NCI-H2227 treated with DMSO at 0.1 percent for 48 hours (cell line): ENCODE results near the gene MIEF1.
"Not testable (repeated sequence)": the region's sequence is repeated elsewhere in the genome, so short reads cannot be mapped to it uniquely, and the experiment has no call there.

Source experiments
- DNase-seq: peaks from one replicate; lab custom pipeline; 2025; lab: John Stamatoyannopoulos, UW

MIEF1 gene

DNA sequence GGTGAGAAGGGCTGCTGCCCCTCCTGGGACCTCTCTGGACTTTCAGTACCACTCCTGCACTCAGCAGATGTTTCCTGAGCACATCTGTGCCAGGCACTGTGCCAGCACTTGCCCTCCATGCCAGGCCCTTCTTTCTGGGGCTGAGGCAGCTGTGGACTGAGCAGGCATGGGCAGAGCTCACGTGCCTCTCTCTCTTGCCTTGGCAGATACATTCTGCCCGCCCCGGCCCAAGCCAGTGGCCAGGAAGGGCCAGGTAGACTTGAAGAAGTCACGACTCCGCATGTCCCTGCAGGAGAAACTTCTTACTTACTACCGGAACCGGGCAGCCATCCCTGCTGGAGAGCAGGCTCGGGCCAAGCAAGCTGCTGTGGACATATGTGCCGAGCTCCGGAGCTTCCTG lies 9.9 kb downstream of the MIEF1 start:
- no peak for DNase-seq

DNA sequence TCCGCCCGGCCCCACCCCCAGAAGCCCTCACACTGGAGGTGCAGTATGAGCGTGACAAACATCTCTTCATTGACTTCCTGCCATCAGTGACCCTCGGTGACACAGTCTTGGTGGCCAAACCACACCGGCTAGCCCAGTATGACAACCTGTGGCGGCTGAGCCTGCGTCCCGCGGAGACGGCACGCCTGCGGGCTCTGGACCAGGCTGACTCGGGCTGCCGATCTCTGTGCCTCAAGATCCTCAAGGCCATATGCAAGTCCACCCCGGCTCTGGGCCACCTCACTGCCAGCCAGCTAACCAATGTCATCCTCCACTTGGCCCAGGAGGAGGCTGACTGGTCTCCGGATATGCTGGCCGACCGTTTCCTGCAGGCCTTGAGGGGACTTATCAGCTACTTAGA lies 11.7 kb downstream of the MIEF1 start:
- no peak for DNase-seq

DNA sequence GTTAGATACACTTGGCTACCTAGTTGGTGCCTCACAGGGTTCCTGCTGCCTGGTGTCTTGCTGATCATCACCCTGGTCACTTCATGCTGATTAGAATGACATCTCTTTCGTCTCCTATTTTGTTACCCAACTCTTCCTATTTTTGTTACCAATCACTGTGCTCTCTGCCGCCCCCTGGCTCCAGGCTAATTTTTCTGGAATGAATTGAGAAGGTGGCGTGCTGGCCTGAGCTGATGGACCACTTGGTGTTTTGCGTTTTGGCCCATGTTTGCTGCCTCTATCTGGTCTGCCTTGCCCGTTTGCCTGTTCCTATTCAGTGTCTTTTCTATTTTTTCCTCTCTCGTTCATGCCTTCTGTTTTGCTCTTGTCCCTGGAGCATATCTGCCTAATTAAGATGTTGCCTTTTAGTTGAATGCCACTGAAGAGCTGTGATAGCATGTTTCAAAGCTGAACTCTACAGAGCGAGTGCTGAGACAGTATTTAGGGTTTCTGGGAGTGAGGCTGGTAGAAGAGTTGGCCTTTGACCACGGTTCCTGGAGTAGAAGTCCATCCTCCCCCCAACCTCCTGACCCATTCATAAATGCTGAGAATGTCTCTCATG lies 12.4 kb downstream of the MIEF1 start:
- DNase-seq = peak; percentile 29

DNA sequence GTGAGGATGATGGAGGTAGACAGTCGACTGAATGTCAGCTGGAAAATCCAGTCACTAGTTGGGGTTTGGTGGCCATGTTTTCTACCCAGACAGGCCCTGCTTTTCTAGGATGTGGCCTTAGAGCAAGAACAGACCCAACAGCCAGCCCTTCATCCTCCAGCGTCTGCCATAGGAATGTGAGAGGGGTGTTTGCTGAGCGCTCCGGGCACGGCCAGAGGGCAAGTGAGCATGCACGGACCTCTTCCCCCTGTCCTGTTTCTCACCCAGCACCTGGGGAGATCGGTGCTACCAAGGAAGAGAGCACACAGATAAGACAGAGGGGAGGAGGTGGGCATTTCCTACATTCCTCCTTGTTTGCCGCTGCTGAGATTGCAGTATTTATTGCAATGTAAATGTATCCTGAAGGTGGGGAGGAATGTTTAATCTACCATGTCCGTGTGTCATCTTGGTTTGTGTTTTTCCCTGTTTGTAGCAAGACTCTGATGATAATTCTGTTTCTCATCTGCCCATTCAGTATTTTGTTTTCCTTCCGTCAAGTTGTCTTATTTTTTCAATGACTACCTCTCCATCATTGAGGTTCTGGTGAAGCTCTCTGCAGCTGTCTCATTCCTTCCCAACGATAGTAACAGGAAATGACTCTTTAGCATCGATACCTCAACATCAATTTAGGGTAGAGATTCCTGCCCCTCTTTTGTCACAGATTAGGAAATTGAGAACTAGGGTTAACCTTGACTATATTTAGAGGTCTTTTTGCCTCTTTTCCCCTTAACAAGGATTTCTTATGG lies 13.4 kb downstream of the MIEF1 start:
- DNase-seq = no peak

DNA sequence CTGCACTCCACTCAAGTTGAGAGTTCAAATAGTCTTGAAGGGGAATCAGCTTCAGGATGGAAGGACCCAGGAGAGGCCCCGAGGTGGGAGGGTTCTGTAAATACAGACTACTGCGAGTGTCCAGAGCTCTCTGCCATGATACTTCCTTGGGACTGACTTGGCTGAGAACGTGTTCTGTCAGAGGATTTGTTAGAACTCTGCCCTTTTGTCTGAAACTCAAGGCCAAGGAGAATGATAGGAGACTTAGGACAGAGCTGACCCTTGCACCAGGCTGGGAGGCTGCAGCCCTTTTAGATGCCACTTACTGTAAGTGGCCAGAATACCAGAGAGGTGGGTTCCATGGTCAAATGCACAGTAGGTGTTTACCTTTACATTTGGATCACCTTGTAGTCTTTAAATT lies 15.4 kb downstream of the MIEF1 start:
- no peak for DNase-seq

DNA sequence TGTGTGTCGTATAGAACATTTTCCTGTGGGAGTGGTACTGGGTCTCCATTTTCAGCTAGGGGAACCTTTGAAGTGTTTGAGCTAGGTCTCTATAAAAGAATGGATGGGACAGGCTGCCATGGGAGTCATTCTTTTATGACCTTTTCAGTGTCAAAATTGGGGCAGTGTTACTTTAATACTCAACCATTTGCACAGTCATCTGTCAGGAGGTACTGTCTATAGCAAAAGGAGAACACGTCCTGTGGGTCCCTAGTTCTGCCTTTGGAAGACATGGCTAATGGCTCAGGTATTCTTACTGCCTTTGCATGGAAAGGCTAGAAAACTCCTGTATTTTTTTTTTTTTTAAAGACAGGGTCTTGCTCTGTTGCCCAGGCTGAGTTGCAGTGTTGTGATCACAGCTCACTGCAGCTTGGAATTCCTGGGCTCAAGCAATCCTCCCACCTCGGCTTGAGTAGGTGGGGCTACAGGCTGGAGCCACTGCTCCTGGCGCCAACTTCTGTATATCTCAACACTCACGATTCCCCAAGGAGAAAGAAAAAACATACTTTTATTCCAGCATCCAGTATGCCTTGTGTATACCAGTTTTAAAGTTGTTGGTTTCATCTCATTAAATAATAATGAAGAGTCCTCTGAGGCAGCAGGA lies 16.2 kb downstream of the MIEF1 start:
- no peak for DNase-seq

DNA sequence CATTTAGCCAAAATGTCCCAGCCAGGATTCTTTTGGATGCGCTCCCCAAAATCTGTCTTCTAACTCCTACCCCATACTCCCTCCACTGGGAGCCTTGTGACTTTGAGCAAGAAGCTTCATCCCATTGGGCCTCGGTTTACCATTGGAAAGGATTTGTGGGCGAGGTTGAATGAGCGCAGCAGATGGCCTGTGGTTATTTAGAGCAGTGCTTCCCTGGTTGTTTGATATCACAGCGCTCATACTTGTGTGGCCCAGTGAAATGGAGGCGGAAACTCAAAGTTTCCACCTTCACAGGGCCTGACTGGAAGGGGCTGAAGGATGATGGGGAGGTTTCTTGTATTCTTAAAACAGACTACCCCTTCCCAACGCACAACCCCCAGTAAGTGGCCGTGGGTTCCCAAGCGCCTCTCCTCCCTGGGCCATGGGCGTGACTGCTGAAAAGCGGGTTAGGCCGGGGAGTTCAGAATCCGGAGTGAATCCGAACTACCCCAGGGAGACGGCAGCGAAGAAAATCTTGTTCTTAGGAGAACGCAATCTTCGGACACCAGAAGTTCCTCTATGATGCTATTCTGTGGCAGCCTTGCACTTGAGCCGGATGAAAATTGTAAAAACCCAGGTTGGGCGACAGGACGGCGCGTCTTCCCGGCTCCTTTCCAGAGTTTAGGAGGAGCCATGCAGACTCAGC lies 17.0 kb downstream of the MIEF1 start:
- DNase-seq = peak; percentile 29

DNA sequence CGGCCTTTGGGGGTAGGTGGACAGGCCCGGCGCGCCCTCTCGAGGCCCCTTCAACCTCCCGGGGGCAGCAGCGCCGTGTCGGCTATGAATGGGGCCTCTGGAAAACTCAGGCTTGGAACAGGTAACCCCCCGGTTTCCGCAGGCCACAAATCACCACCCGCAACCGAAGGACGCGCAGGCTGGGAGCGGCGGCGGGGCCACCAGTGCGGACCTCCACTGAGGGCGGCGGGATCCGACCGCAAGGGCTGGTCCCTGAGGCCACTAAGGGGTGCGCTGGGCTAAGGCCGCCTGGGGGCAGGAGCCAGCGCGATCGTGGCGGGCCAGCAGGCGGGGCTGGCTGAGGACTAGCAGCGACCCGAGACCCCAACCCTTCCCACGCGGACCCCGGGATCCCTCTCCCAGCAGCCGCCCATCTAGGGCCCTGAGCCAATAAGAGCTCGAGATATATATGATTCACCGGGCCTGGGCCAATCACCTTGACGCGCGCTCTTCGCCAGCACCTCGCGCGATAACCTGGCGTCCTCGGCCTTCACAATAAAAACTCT lies 17.7 kb downstream of the MIEF1 start:
- DNase-seq = peak; percentile 93

DNA sequence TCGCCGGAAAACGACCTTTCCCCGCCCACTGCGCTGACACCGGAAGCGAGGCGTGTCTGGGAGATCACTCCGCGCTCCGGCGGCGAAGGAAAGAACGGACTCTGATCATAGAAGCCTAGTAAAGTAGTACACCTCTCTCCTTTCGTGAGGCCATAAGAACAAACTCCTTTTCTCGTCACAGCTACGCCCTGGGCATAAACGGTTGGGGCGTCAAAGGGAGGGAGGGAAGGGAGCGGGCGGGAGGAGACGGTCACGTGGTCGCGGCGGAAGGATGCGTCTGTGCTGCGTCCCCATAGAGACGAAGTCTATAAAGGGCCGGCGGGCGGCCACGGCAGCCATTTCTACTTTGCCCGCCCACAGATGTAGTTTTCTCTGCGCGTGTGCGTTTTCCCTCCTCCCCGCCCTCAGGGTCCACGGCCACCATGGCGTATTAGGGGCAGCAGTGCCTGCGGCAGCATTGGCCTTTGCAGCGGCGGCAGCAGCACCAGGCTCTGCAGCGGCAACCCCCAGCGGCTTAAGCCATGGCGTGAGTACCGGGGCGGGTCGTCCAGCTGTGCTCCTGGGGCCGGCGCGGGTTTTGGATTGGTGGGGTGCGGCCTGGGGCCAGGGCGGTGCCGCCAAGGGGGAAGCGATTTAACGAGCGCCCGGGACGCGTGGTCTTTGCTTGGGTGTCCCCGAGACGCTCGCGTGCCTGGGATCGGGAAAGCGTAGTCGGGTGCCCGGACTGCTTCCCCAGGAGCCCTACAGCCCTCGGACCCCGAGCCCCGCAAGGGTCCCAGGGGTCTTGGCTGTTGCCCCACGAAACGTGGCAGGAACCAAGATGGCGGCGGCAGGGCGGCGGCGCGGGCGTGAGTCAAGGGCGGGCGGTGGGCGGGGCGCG lies 18.4 kb downstream of the MIEF1 start, which contains the start of gene ATF4:
Gene ATF4, plus strand, starts transcription at position 337 of the 880 bp plus-strand sequence. CDS start 884 bp downstream, outside the sequence.
- DNase-seq = peak; percentile 91

DNA sequence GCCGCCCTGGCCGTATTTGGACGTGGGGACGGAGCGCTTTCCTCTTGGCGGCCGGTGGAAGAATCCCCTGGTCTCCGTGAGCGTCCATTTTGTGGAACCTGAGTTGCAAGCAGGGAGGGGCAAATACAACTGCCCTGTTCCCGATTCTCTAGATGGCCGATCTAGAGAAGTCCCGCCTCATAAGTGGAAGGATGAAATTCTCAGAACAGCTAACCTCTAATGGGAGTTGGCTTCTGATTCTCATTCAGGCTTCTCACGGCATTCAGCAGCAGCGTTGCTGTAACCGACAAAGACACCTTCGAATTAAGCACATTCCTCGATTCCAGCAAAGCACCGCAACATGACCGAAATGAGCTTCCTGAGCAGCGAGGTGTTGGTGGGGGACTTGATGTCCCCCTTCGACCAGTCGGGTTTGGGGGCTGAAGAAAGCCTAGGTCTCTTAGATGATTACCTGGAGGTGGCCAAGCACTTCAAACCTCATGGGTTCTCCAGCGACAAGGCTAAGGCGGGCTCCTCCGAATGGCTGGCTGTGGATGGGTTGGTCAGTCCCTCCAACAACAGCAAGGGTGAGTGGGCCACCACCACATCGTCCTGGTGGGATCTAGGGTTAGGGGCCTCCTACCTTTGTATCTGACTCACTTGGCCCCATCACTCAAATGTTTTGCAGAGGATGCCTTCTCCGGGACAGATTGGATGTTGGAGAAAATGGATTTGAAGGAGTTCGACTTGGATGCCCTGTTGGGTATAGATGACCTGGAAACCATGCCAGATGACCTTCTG lies 19.2 kb downstream of the MIEF1 start:
- DNase-seq = not testable (repeated sequence)

DNA sequence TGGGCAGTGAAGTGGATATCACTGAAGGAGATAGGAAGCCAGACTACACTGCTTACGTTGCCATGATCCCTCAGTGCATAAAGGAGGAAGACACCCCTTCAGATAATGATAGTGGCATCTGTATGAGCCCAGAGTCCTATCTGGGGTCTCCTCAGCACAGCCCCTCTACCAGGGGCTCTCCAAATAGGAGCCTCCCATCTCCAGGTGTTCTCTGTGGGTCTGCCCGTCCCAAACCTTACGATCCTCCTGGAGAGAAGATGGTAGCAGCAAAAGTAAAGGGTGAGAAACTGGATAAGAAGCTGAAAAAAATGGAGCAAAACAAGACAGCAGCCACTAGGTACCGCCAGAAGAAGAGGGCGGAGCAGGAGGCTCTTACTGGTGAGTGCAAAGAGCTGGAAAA lies 20.0 kb downstream of the MIEF1 start:
- not testable (repeated sequence) for DNase-seq

DNA sequence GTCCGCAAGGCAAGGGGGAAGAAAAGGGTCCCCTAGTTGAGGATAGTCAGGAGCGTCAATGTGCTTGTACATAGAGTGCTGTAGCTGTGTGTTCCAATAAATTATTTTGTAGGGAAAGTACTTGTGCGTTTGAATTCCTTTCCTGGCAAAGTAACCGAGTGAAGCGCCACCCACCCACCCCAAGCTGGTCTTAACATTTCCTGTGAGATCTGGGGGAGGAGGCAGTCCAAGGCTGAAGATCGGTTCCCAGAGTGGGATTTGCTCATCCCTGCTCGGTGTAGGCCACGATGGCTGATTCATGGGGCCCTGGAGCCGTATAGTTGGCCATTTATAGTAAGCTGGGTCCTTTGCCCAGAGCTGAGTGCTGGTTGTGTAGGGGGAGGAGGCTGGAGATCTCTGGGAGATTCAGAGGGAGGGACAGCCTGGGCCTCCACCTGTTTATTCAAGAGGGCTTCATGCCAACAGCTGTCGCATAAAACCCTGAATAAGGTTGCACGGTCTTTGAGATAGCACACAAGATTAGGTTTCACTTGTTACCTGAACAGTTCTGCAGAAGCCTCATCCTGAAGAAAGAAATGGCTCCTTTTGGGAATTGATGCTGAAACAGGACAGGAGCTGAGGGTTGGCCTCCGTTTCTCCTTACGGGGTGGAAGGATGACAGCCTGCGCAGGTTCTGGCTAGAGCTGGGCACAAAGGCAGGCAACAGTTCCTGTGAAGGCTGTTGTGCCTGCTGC lies 20.6 kb downstream of the MIEF1 start:
- no peak for DNase-seq

DNA sequence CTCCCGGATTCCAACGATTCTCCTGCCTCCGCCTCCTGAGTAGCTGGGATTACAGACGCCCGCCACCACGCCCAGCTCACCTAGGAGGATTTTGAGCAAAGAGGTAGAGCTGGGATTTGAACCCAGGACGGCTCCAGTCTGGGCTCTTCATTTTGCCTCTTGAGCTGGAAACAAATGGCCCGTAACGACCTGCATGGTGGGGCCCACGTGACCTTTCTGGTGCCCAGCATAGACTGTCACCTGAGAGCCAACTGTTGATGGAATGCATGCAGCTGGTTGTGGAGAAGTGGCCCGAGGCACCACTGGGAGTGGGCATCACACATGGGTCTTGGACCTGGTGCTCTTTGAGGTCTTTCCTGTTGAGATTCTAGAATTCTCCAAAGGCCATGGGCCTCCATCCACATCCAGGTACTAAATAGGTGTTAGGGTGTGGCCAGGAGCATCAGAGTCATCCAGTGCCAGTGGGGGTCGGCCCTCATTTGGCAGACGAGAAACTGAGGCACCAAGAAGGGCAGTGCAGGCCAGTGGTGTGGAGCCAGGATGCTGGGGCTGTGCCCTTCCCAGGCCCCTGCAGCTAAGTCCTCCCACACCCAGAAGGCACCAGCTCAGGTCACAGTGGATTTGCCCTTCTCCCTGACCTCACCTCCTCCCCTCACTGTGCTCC lies 22.1 kb downstream of the MIEF1 start:
- DNase-seq = no peak

DNA sequence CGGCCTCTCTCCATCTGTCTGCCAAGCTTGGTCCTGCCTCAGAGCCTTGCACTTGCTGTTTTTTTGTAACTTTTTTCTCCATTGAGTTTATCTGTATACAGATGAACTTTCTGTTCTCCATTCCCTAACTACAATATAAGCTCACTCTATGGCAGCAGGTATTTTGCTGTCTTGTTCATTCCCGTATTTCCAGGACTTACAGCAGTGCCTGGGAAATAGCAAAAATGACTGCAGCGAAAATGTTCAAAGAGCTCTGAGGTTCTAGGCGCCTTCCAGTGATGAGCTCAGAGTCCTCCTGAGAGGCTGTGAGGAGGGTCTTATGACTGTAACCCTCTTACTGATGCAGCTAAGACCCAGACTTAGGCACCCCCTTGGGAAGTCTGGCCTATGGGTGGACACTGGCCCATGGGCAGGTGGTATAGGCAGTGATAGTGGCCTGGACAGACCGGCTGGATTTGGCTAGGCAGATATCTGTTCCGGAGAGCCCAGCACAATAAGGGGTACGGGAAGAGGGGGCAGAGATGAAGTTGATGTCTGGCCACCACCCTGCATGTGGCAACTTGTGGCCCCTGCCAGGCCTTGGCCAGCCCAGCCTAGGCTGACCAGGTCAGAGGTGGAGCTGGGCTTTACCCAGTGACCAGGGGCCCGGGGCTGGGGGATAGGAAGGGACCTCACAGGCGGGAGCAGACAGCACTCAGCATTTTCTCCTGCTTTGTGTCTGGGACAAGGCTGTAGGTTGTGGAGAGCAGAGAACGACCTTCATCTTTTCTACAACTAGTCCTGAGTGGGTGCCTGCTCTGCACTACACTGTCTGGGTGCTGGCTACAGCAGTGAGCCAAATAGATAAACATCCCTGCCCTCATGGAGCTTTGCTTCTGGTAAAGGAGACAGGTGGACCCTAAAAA lies 22.9 kb downstream of the MIEF1 start:
- no peak for DNase-seq

DNA sequence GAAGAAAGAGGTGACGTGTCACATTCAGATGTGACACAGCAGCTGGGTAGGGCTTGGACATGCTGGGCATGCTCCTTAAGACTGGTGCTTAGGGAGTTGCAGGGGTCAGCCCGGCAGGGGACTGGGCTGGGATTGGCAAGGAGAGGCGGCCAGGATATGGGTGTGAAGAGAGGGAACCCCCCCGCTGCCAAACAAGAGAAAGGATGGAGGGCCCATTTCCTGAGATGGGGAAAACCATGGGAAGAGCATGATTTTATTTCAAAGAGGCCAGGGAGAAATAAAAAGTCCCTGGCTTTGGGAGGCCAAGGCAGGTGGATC lies 23.5 kb downstream of the MIEF1 start:
- no peak for DNase-seq

DNA sequence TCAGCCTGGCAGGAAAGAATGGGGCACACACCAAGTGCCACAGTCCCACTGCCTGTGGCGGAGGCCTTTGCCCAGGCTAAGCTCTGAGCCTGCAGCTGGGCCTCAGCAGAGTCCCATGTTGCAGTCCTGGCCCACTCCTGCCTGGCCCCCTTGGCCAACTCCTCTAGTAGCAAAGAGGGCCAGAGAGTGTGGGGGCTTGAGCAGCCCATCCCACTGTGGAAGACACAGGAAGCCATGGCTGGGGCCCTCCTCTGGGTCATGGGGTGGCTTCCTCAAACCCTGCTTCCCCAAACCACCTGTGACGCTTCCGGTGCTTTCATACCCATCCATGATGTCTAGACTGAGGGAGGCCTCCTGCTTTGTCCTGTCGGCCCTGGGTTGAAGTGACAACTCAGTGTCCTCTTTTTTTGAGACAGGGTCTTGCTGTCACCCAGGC lies 24.7 kb downstream of the MIEF1 start:
- DNase-seq = no peak

DNA sequence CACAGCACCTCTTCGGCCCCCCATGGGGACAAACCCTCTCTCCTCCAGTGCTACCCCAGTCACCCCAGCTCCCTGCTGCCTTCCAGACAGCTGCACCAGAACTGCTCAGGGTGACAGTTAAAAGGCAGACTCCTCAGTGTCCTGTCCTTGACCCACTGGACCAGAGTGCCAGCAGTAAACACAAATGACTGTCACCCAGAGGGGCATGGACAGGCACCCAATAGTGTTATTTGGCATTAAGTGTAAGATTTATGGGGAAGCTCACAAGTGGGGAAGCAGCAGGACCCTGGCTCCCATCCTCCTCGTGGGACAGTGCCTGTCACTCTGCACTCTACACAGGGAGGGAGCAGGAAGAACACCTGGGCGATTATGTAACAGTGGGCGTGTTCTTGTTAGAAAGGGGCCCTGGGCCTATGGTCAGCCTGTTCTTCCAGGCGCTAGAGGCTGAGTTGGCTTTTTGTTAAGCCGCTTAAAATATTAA lies 25.4 kb downstream of the MIEF1 start:
- no peak for DNase-seq

DNA sequence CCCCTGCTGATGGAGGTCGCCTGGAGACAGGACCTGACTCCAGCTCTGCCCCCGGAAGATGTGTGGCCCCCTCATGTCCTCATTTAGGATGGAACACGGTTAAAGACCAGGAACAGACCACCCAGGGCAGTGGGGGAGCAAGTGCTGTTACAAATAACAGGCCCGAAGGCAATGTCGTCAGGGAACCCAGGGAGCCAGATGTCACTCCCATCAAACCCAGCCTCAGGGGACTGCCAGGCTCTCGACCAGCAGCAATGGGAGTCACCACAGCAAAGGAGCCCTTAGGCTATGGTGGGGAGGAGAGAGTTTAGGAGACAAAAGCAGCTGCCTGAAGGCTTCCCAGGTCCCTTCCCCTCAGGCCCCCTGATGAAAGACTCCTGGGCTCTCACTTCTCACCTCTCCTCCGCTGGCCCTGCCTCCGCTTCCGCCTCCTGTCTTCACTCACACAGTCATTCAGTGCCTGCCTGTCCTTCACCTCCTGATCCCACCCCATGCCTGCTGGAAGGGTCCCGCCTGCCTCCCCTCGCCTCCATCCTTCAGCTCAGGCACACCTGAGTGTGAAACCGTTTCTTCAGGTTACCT lies 26.1 kb downstream of the MIEF1 start:
- DNase-seq = no peak
